ENCODE results near the gene MYDGF.
"Not testable (repeated sequence)": the region's sequence is repeated elsewhere in the genome, so short reads cannot be mapped to it uniquely, and the experiment has no call there.

MYDGF gene

GRCh38 chr19:4669723-4670480 is at the start of gene MYDGF:
Gene MYDGF, minus strand, starts transcription at chr19:4670342. Its CDS starts 8 bp downstream, at chr19:4670334.
- peak; percentile 97 for DNase-seq

- DNase-seq = no peak
Measured at GRCh38 chr19:4719499-4719866, 49.3 kb upstream of the MYDGF start.

- DNase-seq = no peak
Measured at GRCh38 chr19:4717966-4718701, 48.0 kb upstream of the MYDGF start.

GRCh38 chr19:4717191-4717965 is 47.2 kb upstream of the MYDGF start:
- DNase-seq = no peak

- DNase-seq = no peak
Measured at GRCh38 chr19:4715529-4716221, 45.5 kb upstream of the MYDGF start.

GRCh38 chr19:4715178-4715528 is 45.0 kb upstream of the MYDGF start:
- not testable (repeated sequence) for DNase-seq

- DNase-seq = no peak
Measured at GRCh38 chr19:4714016-4714415, 43.9 kb upstream of the MYDGF start.

- no peak for DNase-seq
Measured at GRCh38 chr19:4713384-4713951, 43.3 kb upstream of the MYDGF start.

GRCh38 chr19:4712771-4713170 is 42.6 kb upstream of the MYDGF start:
- DNase-seq = no peak

- DNase-seq = no peak
Measured at GRCh38 chr19:4711211-4711610, 41.1 kb upstream of the MYDGF start.

- DNase-seq = no peak
Measured at GRCh38 chr19:4710281-4710600, 40.1 kb upstream of the MYDGF start.

GRCh38 chr19:4709440-4710280 is 39.5 kb upstream of the MYDGF start:
- no peak for DNase-seq

GRCh38 chr19:4707956-4708650 is 38.0 kb upstream of the MYDGF start:
- DNase-seq = no peak

- no peak for DNase-seq
Measured at GRCh38 chr19:4707322-4707721, 37.2 kb upstream of the MYDGF start.

- DNase-seq = no peak
Measured at GRCh38 chr19:4705413-4706131, 35.4 kb upstream of the MYDGF start.

- DNase-seq = no peak
Measured at GRCh38 chr19:4704317-4704673, 34.2 kb upstream of the MYDGF start.

GRCh38 chr19:4703671-4704316 is 33.7 kb upstream of the MYDGF start:
- DNase-seq = no peak

GRCh38 chr19:4702764-4703163 is 32.6 kb upstream of the MYDGF start:
- DNase-seq = no peak

GRCh38 chr19:4701557-4701956 is 31.4 kb upstream of the MYDGF start:
- DNase-seq = no peak

GRCh38 chr19:4700693-4700970 is 30.5 kb upstream of the MYDGF start:
- no peak for DNase-seq

Measured in activated CD4-positive, alpha-beta T cell treated with anti-CD3 and anti-CD28 coated beads for 48 hours (primary cell).